Coronary artery (tissue), 2 donors: ENCODE results near the gene P3H2.

Experiments
- DNase-seq: peaks from one replicate; pipeline ENCODE4 v3.0.0-alpha.2; 2017; ENCODE audit warnings: low spot score
- H3K27ac ChIP-seq, 2 donors: fragments of 200-600 bp; sonication (generic); one replicate each; pipeline ENCODE4 v1.5.1; 2016 to 2019
- H3K4me3 ChIP-seq: fragments of 200-600 bp; sonication (generic); 2 replicates; pipeline ENCODE4 v1.5.1; 2016; ENCODE audit warnings: mild to moderate bottlenecking, moderate library complexity
- CTCF ChIP-seq: fragments of 200-600 bp; sonication (generic); IDR thresholded peaks from one replicate; pipeline ENCODE4 v1.5.1; 2019; ENCODE audit warnings: antibody characterized with exemption

P3H2 gene

GRCh38 chr3:189950258-189950657, 170.4 kb downstream of the P3H2 start:
- no peak for DNase-seq
- Histone ChIP-seq H3K27ac (no peak overlapping the region), H3K4me3 (no peak overlapping the region)
- no peak for TF ChIP-seq CTCF

- DNase-seq = no peak
- no peak for TF ChIP-seq CTCF
- no peak overlapping the region for H3K4me3 ChIP-seq
- H3K27ac ChIP-seq = no peak overlapping the region
These were observed 171.1 kb downstream of the P3H2 start for GRCh38 chr3:189949580-189949979.

DNA sequence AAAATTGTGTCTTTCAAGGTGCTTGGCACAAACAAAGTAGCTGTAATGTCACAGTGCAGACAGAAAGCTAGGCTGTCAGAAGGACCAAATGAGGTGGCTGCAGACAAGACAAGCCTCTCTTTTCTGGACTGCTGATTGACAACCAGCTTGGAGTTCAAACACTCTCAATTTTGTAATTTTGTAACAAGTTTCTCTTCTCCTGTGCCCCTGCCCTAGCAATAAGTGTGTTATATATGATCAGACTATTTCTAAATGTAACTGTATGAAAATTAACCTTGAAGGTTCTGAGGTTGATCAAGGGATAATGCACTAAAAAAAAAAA, 172.0 kb downstream of the P3H2 start:
- DNase-seq = no peak
- no peak overlapping the region for H3K27ac ChIP-seq
- no peak for TF ChIP-seq CTCF
- H3K4me3 ChIP-seq = no peak overlapping the region

DNA sequence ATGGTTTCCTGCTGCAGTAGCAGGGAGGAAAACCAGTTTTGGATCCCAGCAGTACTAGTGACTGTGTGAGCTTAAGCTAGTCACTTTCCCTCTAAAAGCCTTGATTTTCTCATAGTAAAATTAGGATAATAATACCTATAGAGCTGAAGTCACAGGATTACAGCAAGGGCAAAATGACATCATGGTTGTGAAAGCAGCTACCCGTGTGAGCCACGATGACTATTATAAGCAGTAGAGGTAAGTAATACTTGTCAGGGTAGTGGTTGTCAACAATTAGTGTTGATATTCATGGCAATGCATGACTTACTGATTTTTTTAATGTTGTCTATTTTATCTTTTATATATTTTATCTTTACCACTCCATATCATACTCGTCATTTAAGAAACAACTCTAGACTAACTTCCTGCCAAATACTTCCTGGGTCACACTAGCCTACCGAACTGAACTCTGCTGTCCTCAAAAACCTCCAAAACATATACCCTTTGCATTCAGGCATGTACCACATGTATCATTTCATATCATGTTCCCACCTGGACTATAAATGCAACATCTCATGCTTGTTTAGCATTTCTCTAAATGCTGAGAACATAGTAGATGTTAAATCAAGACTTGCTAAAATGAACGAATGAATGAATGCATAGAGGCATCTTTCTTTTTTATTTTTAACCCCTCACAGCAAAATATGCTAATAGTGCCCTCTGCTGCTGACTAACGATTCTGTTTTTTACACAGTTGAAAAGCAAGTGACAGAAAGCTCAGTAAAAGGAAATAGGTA, 172.6 kb downstream of the P3H2 start:
- no peak for DNase-seq
- H3K27ac ChIP-seq = no peak overlapping the region
- H3K4me3 ChIP-seq = no peak overlapping the region
- no peak for TF ChIP-seq CTCF

DNA sequence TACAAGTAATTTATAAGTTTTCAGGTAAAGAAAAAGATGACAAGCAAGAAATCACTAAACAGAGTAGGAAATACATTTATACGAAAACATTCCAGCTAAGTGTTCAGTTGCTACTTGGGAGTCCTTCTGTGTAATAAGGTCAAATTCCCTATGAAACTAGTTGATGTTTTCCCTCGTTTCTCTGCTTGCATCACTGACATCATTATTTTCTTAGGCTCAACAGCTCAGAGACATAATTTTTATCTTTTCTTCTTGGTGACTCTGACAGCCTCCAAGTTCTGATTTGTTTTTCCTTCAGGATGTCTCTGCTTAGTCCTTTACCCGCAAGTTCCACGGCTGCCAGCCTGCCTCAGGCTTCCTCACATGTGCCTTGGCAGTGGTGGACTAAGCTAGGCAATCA, 173.6 kb downstream of the P3H2 start:
- TF ChIP-seq CTCF = no peak

DNA sequence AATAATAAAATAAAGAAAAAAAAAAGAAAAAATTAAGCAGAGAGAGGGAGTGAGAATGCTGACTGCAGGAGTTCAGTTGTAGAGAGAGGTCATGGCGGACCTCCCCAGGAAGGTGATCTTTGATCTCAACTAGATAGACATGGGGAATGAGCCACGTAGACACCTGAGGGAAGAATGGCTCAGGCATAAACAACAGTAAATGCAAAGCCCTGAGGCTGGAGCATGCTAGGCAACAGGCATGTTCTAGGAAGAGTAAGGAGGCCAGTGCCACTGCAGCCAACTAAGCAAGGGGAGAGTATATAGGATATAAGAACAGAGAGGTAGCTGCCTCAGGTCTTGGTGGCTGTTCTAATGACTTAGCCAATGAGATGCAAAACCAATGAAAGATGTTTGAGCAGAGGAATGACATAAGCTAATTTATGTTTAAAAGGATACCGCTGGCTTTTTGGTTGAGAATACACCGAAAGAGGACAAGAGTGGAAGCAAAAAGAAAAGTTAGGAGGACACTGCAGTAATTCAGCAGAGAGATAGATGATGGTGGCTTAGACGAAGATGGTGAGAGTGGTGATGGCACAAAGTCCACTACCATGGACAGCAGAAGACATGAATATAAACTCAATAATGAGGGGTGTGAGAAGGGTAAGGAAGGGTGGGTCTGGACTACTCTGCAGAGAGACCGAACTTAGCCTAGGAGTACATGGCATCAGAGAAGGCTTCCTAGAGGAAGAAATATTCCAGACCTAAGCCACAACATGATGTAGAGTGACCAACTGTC, 174.6 kb downstream of the P3H2 start:
- Histone ChIP-seq H3K4me3 (no peak overlapping the region), H3K27ac (no peak overlapping the region)
- TF ChIP-seq CTCF = no peak
- DNase-seq = no peak

More for the DNA sequence above, 173.6 kb downstream of the P3H2 start:
- Histone ChIP-seq H3K4me3 (no peak overlapping the region), H3K27ac (no peak overlapping the region)
- no peak for DNase-seq
